Endothelial cell of umbilical vein (primary cell): ENCODE data around the gene DNAJC30. TPM values are rescaled to one million over a fixed set of nuclear protein-coding genes. Genes with fewer than 3 reads are reported as not detected.

ENCODE experiments used
- BruUV-seq: library from RNA; stranded (reverse); fragments of 400-500 nt; replicated peaks from 2 replicates; lab custom pipeline; 2021; lab: Mats Ljungman, UMichigan
- CTCF ChIA-PET: fragments of 300-600, 350-600 bp; sonication (Branson Sonifier 250); formaldehyde crosslinking; loops from one replicate; lab custom pipeline; 2021; ENCODE audit warnings: antibody characterized with exemption, inconsistent platforms; lab: Charles Lee
- POLR2A ChIA-PET: fragments of 300-600, 350-600 bp; sonication (Branson Sonifier 250); formaldehyde crosslinking; loops from one replicate; lab custom pipeline; 2021; ENCODE audit warnings: antibody characterized with exemption, inconsistent platforms; lab: Charles Lee
- DNase-seq: peaks from one replicate; pipeline ENCODE4 v3.0.0-alpha.2; 2011; ENCODE audit warnings: low read depth, low spot score
- FAIRE-seq: peaks from 2 replicates; lab custom pipeline; 2011; peaks lifted over from hg19 to GRCh38; lab: Jason Lieb, UNC
- H2AFZ ChIP-seq: 2 replicates; pipeline ENCODE4 v1.6.0; 2012; ENCODE audit warnings: low read depth, low read length, control low read depth, inconsistent platforms
- H3K27ac ChIP-seq: 2 replicates; pipeline ENCODE4 v1.5.1; 2011; ENCODE audit warnings: low read depth, mild to moderate bottlenecking, control low read depth, low read length, moderate library complexity; ENCODE audit not compliant: insufficient read depth
- H3K27me3 ChIP-seq, 2 experiments: 2 replicates each; pipeline versions ENCODE4 v1.6.0 to v1.6.1; 2011; ENCODE audit warnings: low read length in 2 of 2, mixed read lengths in 1 of 2; ENCODE audit not compliant: control insufficient read depth in 2 of 2, insufficient read depth in 2 of 2
- H3K36me3 ChIP-seq, 2 experiments: 2 replicates in 1 of 2; 3 replicates in 1 of 2; pipeline ENCODE4 v1.5.1; 2011; ENCODE audit warnings: low read length in 2 of 2, mild to moderate bottlenecking in 1 of 2, moderate library complexity in 1 of 2; ENCODE audit not compliant: control insufficient read depth in 2 of 2, insufficient read depth in 2 of 2; ENCODE audit errors: extremely low read depth in 1 of 2
- H3K4me1 ChIP-seq: 3 replicates; pipeline ENCODE4 v1.5.1; 2011; ENCODE audit warnings: mild to moderate bottlenecking, low read length; ENCODE audit not compliant: control insufficient read depth, insufficient read depth; ENCODE audit errors: extremely low read depth
- H3K4me2 ChIP-seq: 2 replicates; pipeline ENCODE4 v1.6.1; 2011; ENCODE audit warnings: low read length, control low read depth, mixed read lengths; ENCODE audit not compliant: insufficient read depth
- H3K4me3 ChIP-seq, 3 experiments: fragments of 200-600 bp in 1 of 3; sonication (generic), shearing (Covaris generic) in 1 of 3; replicated peaks in 1 of 3; 2 replicates each; pipeline ENCODE4 v1.5.1; 2011 to 2016; ENCODE audit warnings: control low read depth in 3 of 3, low read length in 3 of 3, mild to moderate bottlenecking in 2 of 3, inconsistent platforms in 1 of 3, low read depth in 1 of 3, moderate library complexity in 1 of 3; ENCODE audit not compliant: insufficient read depth in 1 of 3
- H3K79me2 ChIP-seq: 2 replicates; pipeline ENCODE4 v1.6.0; 2012; ENCODE audit warnings: low read length, inconsistent platforms; ENCODE audit not compliant: control insufficient read depth, insufficient read depth
- H3K9ac ChIP-seq: replicated peaks from 2 replicates; pipeline ENCODE3; 2011; ENCODE audit warnings: low read length, control low read depth; ENCODE audit not compliant: insufficient read depth; ENCODE audit errors: extremely low read depth
- H3K9me1 ChIP-seq: replicated peaks from 3 replicates; pipeline ENCODE4 v1.6.0; 2011; ENCODE audit warnings: mild to moderate bottlenecking, low read length; ENCODE audit not compliant: control insufficient read depth, insufficient read depth; ENCODE audit errors: extremely low read depth
- H3K9me3 ChIP-seq: replicated peaks from 2 replicates; pipeline ENCODE4 v1.5.1; 2012; ENCODE audit warnings: low read length, inconsistent platforms; ENCODE audit not compliant: control insufficient read depth, insufficient read depth
- H4K20me1 ChIP-seq: replicated peaks from 2 replicates; pipeline ENCODE3; 2011; ENCODE audit warnings: mild to moderate bottlenecking, low read length; ENCODE audit not compliant: control insufficient read depth, insufficient read depth; ENCODE audit errors: extremely low read depth
- CTCF ChIP-seq, 2 donors: IDR thresholded peaks; 1 replicate in 1 of 2; 2 replicates in 1 of 2; pipeline ENCODE4 v1.5.1; 2011; ENCODE audit warnings: low read length in 2 of 2, mild to moderate bottlenecking in 2 of 2, moderate library complexity in 2 of 2, control low read depth in 1 of 2, inconsistent platforms in 1 of 2, low read depth in 1 of 2; ENCODE audit not compliant: insufficient read depth in 1 of 2; ENCODE audit errors: extremely low read depth in 1 of 2
- FOS ChIP-seq: IDR thresholded peaks from 2 replicates; pipeline ENCODE4 v1.6.1; 2011; ENCODE audit warnings: mild to moderate bottlenecking, low read length, moderate library complexity, borderline replicate concordance; ENCODE audit not compliant: insufficient read depth
- GATA2 ChIP-seq: IDR thresholded peaks from 2 replicates; pipeline ENCODE4 v1.7.0; 2011; ENCODE audit warnings: low read depth, mild to moderate bottlenecking, moderate library complexity, mixed read lengths, low read length; ENCODE audit not compliant: insufficient read length, insufficient read depth
- JUN ChIP-seq: IDR thresholded peaks from 2 replicates; pipeline ENCODE4 v1.6.1; 2011; ENCODE audit warnings: borderline replicate concordance, low read depth; ENCODE audit not compliant: insufficient read length, insufficient read depth
- MAX ChIP-seq: IDR thresholded peaks from 2 replicates; pipeline ENCODE4 v1.6.1; 2011; ENCODE audit not compliant: insufficient read depth, insufficient read length
- MYC ChIP-seq: IDR thresholded peaks from one replicate; pipeline ENCODE4 v1.6.1; 2011; ENCODE audit warnings: mild to moderate bottlenecking, low read depth, low read length
- POLR2A ChIP-seq: IDR thresholded peaks from 2 replicates; pipeline ENCODE4 v1.6.1; 2012; ENCODE audit warnings: low read depth, mild to moderate bottlenecking, control low read depth, low read length
- POLR2AphosphoS5 ChIP-seq: IDR thresholded peaks from 2 replicates; pipeline ENCODE4 v1.6.1; 2012; ENCODE audit warnings: low read depth, mild to moderate bottlenecking, control low read depth, low read length, moderate library complexity; ENCODE audit not compliant: insufficient read depth
- dilution Hi-C: fragments of 300-500 bp; cut with MboI; formaldehyde crosslinking; loops from one replicate; pipeline ENCODE4 v1.15.0; 2019; ENCODE audit warnings: low sequenced_read_pairs; ENCODE audit not compliant: extremely low pct_ligation_motif_present
- intact Hi-C: fragments of 100-400 bp; cut with micrococcal nuclease; formaldehyde crosslinking; loops from one replicate; pipeline ENCODE4 v1.10.0; 2022
- polyA plus RNA-seq, 4 experiments: library from polyadenylated mRNA; depleted of rRNA in 3 of 4; stranded (reverse) in 3 of 4; unstranded in 1 of 4; fragments of >200 nt; gene quantifications; 2 replicates each; pipeline versions ENCODE4 v1.2.1 to v1.2.3, GENCODE V29; 2011 to 2012; ENCODE audit warnings: missing spikeins in 1 of 4
- total RNA-seq: library from RNA; stranded (reverse); gene quantifications from 2 replicates; pipeline ENCODE4 v1.2.3, GENCODE V29; 2021

Gene DNAJC30
- total and polyA plus RNA-seq, 2 donors (not counting 3 experiments of a cell fraction or from before 2014, with no cell fraction given) = 10.6 to 11.9 TPM

DNA sequence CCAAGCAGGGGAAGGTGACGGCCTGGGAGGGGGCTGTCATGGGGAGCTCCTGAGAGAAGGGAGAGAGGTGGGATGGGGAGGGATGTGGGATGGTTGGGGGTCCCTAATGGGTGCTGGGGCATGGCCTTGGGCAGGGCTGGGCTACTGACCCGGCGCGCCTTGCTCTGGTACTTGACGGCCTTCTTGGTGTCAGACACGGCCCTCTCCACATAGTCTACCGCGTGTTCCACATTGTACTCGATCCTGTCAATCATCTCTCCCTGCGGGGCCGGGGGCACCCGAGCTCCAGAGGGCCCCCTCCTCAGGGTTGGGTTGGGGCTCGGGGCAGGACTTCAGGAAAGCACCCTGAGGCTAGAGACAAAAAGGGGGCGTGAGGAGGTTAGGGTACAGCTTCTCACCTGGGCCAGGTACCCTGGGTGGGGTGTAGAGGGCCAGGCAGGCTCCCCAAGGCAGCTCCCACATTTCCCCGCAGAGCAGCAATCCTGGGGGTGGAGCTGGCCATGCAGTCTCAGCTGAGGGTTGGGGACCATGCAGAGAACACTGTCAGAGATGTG, 17.4 kb upstream of the DNAJC30 start:
- Histone ChIP-seq H3K4me1 (no peaks in the 10 kb centered on the region), H3K79me2 (no peaks in the 10 kb centered on the region), H4K20me1 (no peaks in the 10 kb centered on the region), H3K27ac (no peak overlapping the region), H3K4me3 (no peak overlapping the region), H3K4me2 (no peak overlapping the region), H3K9me3 (no peaks in the 10 kb centered on the region), H2AFZ (no peak overlapping the region), H3K27me3 (no peaks in the 10 kb centered on the region), H3K36me3 (peaks cover 7 to 30% of the 10 kb centered on the region in 2 experiments), H3K9ac (no peak overlapping the region), H3K9me1 (no peaks in the 10 kb centered on the region)
- DNase-seq = no peak
- BruUV-seq = no TSS peak
- ChIA-PET CTCF (interaction anchor here (1.0 to 3.2 kb wide), 8 partner anchors 8 to 71 kb away, joined by 3 to 26 read pairs (median 8); partner anchors contain the start of gene STX1A), POLR2A (no interaction called here)
- intact Hi-C loops = no loop called here
- TF ChIP-seq MYC (no peak), GATA2 (no peak), JUN (no peak)
- FAIRE-seq = no peak
- dilution Hi-C loops = no loop called here

DNA sequence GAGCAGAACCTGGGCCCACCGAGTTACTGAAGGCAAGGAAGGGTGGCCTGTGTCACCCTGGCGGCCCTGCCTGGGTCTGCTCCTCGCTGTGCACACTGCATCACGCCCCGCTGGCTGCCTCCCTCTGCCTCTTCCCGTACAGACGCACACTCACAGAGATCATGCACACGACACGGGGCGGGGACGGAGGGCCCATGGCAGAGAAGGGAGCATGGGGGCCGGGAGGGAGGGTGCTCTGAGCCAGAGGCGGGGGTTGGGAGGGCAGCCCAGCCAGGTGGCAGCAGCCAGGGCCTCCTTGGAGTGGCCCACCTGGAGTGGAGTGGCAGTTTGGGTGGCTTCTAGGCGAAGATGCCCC, 16.8 kb upstream of the DNAJC30 start:
- Histone ChIP-seq H3K79me2 (no peaks in the 10 kb centered on the region), H2AFZ (no peak overlapping the region), H3K9me1 (no peaks in the 10 kb centered on the region), H3K9ac (no peak overlapping the region), H3K36me3 (peaks cover 7 to 30% of the 10 kb centered on the region in 2 experiments), H3K9me3 (no peaks in the 10 kb centered on the region), H3K4me2 (no peak overlapping the region), H4K20me1 (no peaks in the 10 kb centered on the region), H3K4me3 (no peak overlapping the region), H3K4me1 (no peaks in the 10 kb centered on the region), H3K27ac (no peak overlapping the region), H3K27me3 (no peaks in the 10 kb centered on the region)
- TF ChIP-seq POLR2AphosphoS5 (no peak), POLR2A (no peak), JUN (no peak), FOS (no peak), CTCF (IDR thresholded peaks at IDR 0.05; ENCODE audit: extremely low read depth in 1 of 2, insufficient read depth in 1 of 2, low read depth in 1 of 2, low read length in 2 of 2) (no peak), MAX (no peak), MYC (no peak), GATA2 (no peak)
- CTCF ChIA-PET = interaction anchor here (1.2 to 4.5 kb wide), 6 partner anchors 8 to 93 kb away, joined by 3 to 16 read pairs (median 8); partner anchors contain the start of gene STX1A
- intact Hi-C loops (no loop called here), dilution Hi-C loops (no loop called here)
- POLR2A ChIA-PET = no interaction called here
- BruUV-seq = no TSS peak
- DNase-seq (no peak), FAIRE-seq (no peak)
